Measurements from ENCODE around the gene GMPPA.

The GMPPA gene

DNA sequence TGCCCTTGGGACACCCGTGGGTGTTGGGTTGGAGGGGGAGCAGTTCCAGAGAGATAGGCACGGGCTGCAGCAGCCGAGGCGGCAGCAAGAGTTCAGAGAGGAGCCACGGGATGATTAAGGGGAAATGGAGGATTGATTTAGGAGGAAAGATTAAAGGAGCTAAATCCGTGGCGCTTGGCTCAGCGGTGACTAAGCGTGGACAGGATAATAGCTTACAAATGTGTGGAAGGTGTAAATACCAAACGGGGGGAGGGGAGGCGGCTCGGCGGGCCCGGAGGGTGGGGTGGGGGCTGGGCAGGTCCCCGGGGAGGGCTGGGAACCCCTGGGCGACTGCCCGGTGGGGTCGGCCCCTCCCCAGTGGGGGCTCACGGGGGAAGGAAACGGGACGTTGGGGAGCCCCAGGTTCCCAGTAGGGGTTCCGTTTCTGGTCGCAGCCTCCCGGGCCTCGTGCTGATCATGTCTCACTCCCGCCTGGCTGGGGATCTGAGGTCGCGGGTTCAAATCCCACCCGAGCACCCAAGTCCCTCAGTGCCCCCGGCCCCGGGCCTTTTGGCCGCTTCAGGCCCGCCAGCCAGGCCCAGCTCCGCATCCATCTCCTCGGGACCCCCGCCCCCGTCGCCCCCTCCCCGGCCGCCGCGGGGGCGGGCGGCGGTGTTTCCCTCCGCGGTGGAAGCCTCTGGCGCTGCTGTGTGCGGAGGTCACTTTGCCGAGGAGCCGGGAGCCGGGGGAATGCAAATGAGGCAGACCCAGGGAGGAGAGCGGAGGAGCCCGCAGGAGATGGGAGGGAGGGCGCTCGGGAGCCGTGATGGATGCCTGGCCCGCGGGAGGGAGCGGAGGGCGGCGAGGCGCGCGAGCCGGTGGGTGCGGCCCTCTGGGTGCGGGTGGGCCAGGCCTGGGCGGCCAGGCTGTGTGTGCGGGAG lies 23.7 kb downstream of the GMPPA start:
- no peak for DNase-seq

GRCh38 chr2:219523031-219523671 lies 24.5 kb downstream of the GMPPA start:
- no peak for DNase-seq

DNA sequence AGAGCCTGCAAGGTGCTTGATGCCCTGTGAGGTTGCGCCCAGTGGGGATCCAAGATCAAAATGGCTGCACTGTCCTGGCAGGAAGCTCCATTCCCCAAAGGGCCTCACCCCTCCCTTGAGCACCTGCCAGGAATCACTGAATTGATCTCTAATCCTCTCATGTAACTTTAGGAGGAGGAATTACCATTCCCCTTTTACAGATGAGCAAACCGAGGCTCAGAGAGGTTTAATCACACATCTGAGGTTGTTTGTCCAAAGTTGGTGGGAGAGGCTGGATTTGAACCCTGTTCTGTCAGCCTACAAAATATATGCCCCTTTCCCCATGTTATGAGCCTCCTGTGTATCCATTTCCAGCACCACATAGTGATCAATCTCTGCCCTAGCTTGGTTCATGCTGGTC lies 26.1 kb downstream of the GMPPA start:
- no peak for DNase-seq

GRCh38 chr2:219525533-219526232 lies 27.0 kb downstream of the GMPPA start:
- DNase-seq = no peak

- DNase-seq = no peak
Observed at GRCh38 chr2:219526320-219527075, 27.8 kb downstream of the GMPPA start.

DNA sequence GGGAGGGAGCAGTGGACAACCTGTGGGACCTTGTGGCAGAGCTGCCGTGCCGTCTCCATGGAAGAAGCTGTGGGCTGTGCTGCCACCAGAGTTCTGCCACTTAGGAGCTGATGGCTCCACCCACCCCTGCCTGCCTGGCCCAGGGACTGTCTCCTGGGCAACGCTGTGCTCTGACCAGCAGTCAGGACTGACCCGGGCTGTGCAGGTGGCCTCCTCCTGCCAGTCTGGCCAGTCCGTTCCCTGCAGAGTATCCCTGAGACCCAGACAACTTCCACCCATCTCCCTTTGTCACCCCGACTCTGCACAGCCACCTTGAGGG lies 28.3 kb downstream of the GMPPA start:
- DNase-seq = no peak

DNA sequence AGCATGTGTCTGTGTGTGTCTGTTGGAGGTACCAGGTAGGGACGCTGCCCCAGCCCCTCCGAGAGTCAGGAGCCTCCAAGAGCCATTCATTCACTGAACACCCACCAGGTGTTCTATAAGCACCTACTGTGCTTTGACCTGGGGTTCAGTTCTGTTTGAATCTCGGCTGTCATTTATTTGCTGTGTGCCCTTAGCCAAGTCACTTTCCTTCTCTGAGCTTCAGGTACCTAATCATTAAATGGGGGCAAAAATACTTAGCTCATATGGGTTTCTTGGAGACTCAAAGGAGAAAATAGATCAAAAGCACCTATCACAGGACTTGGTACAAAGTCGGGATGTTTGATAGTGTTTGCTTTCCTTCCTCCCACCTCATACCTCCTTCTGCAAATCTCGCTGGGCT lies 28.8 kb downstream of the GMPPA start:
- no peak for DNase-seq

DNA sequence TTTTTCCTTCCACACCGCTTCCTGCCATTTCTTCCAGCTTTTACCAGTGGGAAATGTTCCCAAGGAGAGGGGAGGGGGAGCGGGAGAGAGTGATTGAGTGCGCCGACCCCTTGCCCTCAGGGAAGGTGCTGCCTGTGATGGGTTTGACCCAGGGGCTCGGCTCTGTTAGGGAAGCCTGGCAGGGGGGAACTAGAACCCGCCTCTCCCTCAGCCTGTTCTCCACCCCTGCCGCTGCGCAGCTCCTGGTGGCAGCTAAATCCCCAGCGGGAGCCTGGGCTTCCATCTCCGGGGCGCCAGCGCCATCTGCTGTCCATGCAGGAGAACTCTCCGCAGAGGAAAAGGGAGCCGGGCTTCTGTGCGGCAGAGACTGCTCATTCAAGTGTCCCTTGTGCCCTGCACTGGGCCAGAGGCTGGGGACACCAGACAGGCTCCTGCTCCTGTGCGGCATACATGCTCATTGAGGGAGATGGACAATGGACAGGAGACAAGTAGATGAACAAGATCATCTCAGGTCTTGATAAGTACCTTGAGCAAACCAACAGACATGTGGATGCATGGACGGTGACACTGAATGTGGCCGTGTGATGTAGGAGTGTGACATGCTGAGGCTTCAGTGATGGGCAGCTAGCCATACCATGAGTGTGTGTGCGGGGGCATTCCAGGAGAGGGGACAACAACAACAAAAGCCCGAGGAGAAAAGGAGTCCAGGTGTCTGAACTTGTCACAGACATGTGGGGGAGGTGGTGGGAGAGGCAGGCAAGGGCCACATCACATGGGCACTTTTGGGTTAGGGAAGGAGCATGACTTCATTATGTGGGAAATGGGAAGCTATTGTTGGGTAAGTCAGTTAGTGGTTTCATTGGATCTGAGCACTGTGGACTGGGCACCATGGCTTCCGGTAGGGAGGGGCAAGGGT lies 31.6 kb downstream of the GMPPA start:
- peak; percentile 59 for DNase-seq

DNA sequence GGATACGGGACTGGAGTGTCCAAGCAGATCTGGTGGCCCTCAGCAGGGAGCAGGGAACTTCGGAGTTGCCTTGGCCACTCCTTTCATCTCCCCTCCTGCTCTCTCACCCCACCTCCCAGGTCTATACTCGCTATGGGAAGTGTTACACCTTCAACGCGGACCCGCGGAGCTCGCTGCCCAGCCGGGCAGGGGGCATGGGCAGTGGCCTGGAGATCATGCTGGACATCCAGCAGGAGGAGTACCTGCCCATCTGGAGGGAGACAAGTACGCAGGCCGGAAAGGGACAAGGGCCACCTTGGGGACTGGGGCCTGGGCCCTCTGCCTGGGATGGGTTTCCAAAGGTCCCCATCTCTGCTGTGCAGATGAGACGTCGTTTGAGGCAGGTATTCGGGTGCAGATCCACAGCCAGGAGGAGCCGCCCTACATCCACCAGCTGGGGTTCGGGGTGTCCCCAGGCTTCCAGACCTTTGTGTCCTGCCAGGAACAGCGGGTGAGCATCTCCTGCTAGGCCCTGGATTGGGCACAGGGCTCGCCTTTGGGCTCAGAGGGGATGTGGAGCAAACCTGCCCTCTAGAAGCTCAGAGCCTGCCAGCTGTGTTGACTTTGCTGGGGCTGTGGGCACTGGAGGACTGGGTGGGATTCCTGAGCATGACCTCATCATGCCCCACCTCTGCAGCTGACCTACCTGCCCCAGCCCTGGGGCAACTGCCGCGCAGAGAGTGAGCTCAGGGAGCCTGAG lies 33.1 kb downstream of the GMPPA start:
- no peak for DNase-seq

DNA sequence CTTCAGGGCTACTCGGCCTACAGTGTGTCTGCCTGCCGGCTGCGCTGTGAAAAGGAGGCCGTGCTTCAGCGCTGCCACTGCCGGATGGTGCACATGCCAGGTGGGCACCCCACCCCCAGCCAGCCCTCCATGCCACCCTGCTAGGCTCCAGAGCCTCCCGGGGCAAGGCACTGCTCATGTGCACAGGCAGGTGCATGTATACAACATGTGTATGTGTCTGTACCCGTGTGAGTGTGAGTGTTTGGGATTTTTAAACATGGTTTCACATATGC lies 33.6 kb downstream of the GMPPA start:
- no peak for DNase-seq

- no peak for DNase-seq
Observed at GRCh38 chr2:219533930-219534661, 35.4 kb downstream of the GMPPA start.

GRCh38 chr2:219536425-219536824 lies 37.7 kb downstream of the GMPPA start:
- DNase-seq = no peak

DNA sequence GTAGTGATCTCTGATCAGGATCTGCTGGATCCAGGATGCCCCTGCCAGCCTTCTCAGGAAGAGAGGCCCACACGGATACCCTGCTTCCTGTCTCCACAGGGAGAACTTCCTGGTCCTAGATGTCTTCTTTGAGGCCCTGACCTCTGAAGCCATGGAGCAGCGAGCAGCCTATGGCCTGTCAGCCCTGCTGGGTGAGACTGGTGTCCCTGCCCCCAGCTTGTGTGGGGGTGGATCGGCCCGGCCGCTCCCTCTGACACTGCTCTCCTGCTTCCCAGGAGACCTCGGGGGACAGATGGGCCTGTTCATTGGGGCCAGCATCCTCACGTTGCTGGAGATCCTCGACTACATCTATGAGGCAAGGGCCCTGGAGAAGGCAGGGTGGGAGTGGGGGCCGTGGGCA lies 38.3 kb downstream of the GMPPA start:
- DNase-seq = no peak

GRCh38 chr2:219537657-219538488 lies 39.2 kb downstream of the GMPPA start:
- no peak for DNase-seq

GRCh38 chr2:219538504-219538951 lies 39.8 kb downstream of the GMPPA start:
- DNase-seq = peak; percentile 44

DNA sequence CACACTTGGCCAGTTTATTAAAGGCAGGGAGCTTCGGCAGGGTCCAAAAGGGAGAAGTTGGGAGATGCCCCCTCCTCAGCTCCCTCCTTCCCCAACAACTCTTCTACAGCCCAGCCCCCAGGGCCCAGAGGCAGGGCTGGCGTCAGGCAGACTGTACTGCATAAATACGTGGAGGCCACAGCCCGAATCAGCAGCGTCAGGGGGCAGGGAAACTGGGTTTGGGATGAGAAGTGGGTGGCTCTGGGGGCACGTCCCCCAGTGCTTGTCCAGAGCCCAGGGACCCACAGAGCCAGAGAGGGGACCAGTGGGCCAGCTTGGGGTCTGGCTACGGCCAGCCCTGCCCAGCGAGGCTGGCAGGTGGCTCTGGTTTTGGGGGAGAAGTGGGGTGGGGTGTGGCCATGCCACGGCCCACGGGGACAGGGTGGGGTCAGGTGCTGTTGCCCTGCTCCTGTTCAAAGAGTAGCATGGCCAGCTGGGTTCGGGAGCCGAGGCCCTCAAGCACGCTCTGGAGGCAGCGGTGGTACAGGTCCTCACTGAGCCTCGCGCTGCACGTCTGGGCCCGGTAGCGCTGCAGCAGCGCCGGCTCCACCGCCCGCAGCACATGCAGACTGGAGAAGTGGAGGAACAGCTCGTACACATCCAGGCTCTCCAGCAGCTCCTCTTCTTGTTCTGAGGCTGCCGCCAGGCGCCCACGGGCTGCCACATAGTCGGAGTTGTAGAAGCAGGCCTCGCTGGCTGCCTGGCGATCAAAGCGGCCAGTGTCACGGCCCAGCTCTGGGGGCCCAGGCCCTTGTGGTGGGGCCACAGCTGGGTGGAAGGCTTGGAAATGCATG lies 40.5 kb downstream of the GMPPA start:
- DNase-seq = no peak

DNA sequence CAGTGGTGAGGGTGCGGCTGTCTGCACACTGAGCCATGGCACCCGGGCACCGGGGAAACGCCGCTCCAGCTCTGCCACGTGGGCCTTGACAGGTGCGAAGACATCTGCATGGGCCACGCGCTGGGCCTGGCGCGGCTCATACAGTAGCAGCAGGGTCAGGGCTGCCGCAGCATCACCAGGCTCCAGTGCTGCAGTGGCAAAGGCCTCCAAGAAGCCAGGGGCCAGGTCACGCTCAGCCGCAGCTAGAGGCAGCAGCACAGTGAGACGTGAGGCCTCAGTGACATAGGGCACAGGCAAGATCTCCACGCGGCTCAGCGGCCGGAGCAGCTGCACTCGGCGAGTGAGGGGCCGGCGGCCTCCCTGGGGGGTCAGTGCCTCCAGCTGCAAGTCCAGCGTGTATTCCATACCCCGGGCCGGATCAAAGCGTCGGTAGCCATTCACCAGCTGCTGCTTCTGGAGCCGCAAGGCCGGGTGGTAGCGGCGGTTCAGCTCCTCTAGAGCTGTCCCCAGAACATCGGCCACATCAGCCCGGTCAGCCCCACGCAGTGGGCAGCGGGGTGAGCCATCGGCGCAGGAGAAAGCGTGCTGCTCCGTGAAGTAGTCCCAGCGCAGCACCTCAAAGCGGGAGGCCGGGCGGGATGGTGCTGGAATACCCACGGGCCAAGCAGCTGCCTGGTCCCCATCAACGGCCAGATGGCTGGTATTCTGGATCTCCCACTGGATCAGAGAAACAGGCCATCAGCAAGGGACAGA lies 41.4 kb downstream of the GMPPA start:
- no peak for DNase-seq

All from NCI-H446 treated with DMSO at 0.1 percent for 48 hours (cell line).